Metanephros (tissue), 1 donor: ENCODE measurements around the gene CLECL1. TPM values are rescaled to one million over a fixed set of nuclear protein-coding genes. Genes with fewer than 3 reads are reported as not detected.

Experiments
- total RNA-seq: library from RNA; depleted of rRNA; stranded (reverse); fragments of >200 nt; gene quantifications from one replicate; pipeline ENCODE4 v1.2.3, GENCODE V29; 2014

The CLECL1 gene
- total RNA-seq, result 0.35 TPM

GRCh38 chr12:9732921-9733461 lies at the start of gene CLECL1:
TSS of gene CLECL1 (minus strand) at chr12:9733097.

GRCh38 chr12:9760699-9761418 lies 28.0 kb upstream of the CLECL1 start, which contains the start of gene CD69:
TSS of gene CD69 (minus strand) at chr12:9760901. CDS start at chr12:9760820, 81 bp downstream.

Other genes with a start within 250 kb of the CLECL1 start
- 1.8 TPM for gene KLRB1, start 125.2 kb downstream of the CLECL1 start, total RNA-seq
- gene CLEC2D, start 63.4 kb downstream of the CLECL1 start, total RNA-seq, result 11.7 TPM
- gene CD69, start 27.8 kb upstream of the CLECL1 start, total RNA-seq, result 14.5 TPM
- 0.70 TPM for gene KLRF1, start 94.4 kb upstream of the CLECL1 start, total RNA-seq
- gene CLEC2B, start 136.3 kb upstream of the CLECL1 start, total RNA-seq, result 15.9 TPM
- not detected for gene KLRF2, start 148.4 kb upstream of the CLECL1 start, total RNA-seq
- not detected for gene CLEC2A, start 199.3 kb upstream of the CLECL1 start, total RNA-seq
- gene CLEC12A, start 238.3 kb upstream of the CLECL1 start, total RNA-seq, result 5.2 TPM